ENCODE data around the gene CCT6A.
"Not testable (repeated sequence)": the region's sequence is repeated elsewhere in the genome, so short reads cannot be mapped to it uniquely, and the experiment has no call there.

The CCT6A gene

GRCh38 chr7:56053993-56054392 lies 2.4 kb downstream of the CCT6A start:
- DNase-seq = no peak

- DNase-seq = no peak
These were observed 10.8 kb downstream of the CCT6A start for GRCh38 chr7:56062382-56062781.

- DNase-seq = no peak
These were observed 11.9 kb downstream of the CCT6A start for GRCh38 chr7:56063500-56063881.

GRCh38 chr7:56063882-56064625 lies 12.5 kb downstream of the CCT6A start, which contains the start of gene SUMF2:
Gene SUMF2, plus strand, starts transcription at chr7:56064286. Its CDS starts 26 bp downstream, at chr7:56064312.
- peak; percentile 89 to 92 for DNase-seq

GRCh38 chr7:56066376-56066775 lies 14.8 kb downstream of the CCT6A start:
- not testable (repeated sequence) for DNase-seq

- DNase-seq = peak; percentile 41 to 65
These were observed 22.8 kb downstream of the CCT6A start for GRCh38 chr7:56074371-56074791.

- DNase-seq = no peak
These were observed 26.1 kb downstream of the CCT6A start for GRCh38 chr7:56077681-56078080.

- DNase-seq = no peak
These were observed 26.6 kb downstream of the CCT6A start for GRCh38 chr7:56078196-56078595.

- DNase-seq = no peak
These were observed 28.1 kb downstream of the CCT6A start for GRCh38 chr7:56079450-56080185.

- DNase-seq = not testable (repeated sequence)
These were observed 29.3 kb downstream of the CCT6A start for GRCh38 chr7:56080726-56081435.

- DNase-seq = no peak
These were observed 30.2 kb downstream of the CCT6A start for GRCh38 chr7:56081626-56082340.

- no peak for DNase-seq
These were observed 31.7 kb downstream of the CCT6A start for GRCh38 chr7:56083150-56083785.

- no peak for DNase-seq
These were observed 35.2 kb downstream of the CCT6A start for GRCh38 chr7:56086761-56087160.

GRCh38 chr7:56087445-56087844 lies 35.9 kb downstream of the CCT6A start:
- no peak for DNase-seq

- DNase-seq = no peak
These were observed 40.0 kb downstream of the CCT6A start for GRCh38 chr7:56091591-56091990.

GRCh38 chr7:56092388-56092787 lies 40.8 kb downstream of the CCT6A start:
- not testable (repeated sequence) for DNase-seq

GRCh38 chr7:56092789-56093531 lies 41.4 kb downstream of the CCT6A start, which contains the start of gene PHKG1:
Gene PHKG1, minus strand, starts transcription at chr7:56092952. Its CDS starts 4,011 bp downstream, at chr7:56088941.
- DNase-seq = no peak

- DNase-seq = no peak
These were observed 46.1 kb downstream of the CCT6A start for GRCh38 chr7:56097700-56098099.

GRCh38 chr7:56098187-56099008 lies 46.8 kb downstream of the CCT6A start:
- not testable (repeated sequence) for DNase-seq

- no peak for DNase-seq
These were observed 48.1 kb downstream of the CCT6A start for GRCh38 chr7:56099653-56100052.
